Measurements from ENCODE around the gene YIPF4. TPM values are rescaled to one million over a fixed set of nuclear protein-coding genes. Genes with fewer than 3 reads are reported as not detected.

Gene YIPF4
- total RNA-seq, 1 donor: 18.5 TPM

DNA sequence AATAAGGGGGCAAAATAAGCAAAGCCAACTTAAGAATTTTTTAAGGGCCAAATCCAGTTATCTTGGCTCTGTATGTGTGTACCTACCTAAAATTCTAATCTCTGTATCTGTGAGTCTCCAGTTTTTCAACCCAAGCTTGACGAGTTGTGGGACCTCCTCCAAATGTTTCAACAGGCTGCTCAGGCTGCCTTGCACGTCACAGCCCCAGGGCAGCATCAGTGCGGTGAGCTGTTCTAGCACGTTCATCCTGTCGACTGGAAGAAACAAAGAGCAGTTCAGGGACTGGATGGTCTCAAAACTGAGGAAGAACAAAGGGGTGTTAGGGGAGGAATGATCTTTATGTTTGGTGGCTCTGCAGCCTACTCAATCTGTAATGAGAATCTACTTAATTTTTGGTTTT lies 42.4 kb upstream of the YIPF4 start:
- no peak for DNase-seq (ENCODE audit: insufficient read length, low spot score, missing footprints)
- H3K27ac ChIP-seq (ENCODE audit: low read depth, low read length): no peak overlapping the region
- H3K4me2 ChIP-seq (ENCODE audit: insufficient read depth, low read length): no peak overlapping the region
- no peak overlapping the region for H2AFZ ChIP-seq (ENCODE audit: low read length)
- H3K27me3 ChIP-seq (ENCODE audit: insufficient read depth, low read length): no peaks in the 10 kb centered on the region
- TF ChIP-seq, protein P1, sequence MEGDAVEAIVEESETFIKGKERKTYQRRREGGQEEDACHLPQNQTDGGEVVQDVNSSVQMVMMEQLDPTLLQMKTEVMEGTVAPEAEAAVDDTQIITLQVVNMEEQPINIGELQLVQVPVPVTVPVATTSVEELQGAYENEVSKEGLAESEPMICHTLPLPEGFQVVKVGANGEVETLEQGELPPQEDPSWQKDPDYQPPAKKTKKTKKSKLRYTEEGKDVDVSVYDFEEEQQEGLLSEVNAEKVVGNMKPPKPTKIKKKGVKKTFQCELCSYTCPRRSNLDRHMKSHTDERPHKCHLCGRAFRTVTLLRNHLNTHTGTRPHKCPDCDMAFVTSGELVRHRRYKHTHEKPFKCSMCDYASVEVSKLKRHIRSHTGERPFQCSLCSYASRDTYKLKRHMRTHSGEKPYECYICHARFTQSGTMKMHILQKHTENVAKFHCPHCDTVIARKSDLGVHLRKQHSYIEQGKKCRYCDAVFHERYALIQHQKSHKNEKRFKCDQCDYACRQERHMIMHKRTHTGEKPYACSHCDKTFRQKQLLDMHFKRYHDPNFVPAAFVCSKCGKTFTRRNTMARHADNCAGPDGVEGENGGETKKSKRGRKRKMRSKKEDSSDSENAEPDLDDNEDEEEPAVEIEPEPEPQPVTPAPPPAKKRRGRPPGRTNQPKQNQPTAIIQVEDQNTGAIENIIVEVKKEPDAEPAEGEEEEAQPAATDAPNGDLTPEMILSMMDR (IDR thresholded peaks at IDR 0.05; ENCODE audit: extremely low read depth, low read depth, low read length): no peak
- no peaks in the 10 kb centered on the region for H3K36me3 ChIP-seq (ENCODE audit: insufficient read depth, low read length)
- no peaks in the 10 kb centered on the region for H3K4me1 ChIP-seq (ENCODE audit: insufficient read depth, low read length)
- H3K79me2 ChIP-seq (ENCODE audit: insufficient read depth, low read length): no peaks in the 10 kb centered on the region
- no peaks in the 10 kb centered on the region for H4K20me1 ChIP-seq (ENCODE audit: insufficient read depth, low read length)
- H3K9me3 ChIP-seq (ENCODE audit: low read depth, low read length): no peaks in the 10 kb centered on the region
- H3K4me3 ChIP-seq (ENCODE audit: insufficient read depth, low read length): no peak overlapping the region

DNA sequence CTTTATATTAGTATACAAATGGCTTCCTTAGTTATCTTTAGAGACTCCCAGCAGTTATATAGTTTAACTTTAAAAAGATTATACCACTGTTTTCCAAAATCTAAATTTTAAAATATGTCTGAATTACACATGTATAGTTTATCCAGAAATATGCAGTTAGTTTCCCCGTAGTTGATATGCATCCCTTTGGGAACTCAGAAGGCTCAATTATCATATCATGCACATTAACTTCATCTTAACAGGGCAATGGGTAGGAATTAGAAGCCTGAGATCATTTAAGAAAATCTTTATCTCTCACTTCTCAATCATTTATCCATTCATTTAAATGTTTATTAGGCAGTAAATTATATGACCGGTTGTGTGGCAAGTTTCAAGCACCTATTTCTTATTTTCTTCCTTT lies 40.2 kb upstream of the YIPF4 start:
- no peak overlapping the region for H3K4me2 ChIP-seq (ENCODE audit: insufficient read depth, low read length)
- no peaks in the 10 kb centered on the region for H3K4me1 ChIP-seq (ENCODE audit: insufficient read depth, low read length)
- no peak overlapping the region for H3K27ac ChIP-seq (ENCODE audit: low read depth, low read length)
- H3K79me2 ChIP-seq (ENCODE audit: insufficient read depth, low read length): no peaks in the 10 kb centered on the region
- no peaks in the 10 kb centered on the region for H3K27me3 ChIP-seq (ENCODE audit: insufficient read depth, low read length)
- no peaks in the 10 kb centered on the region for H3K36me3 ChIP-seq (ENCODE audit: insufficient read depth, low read length)
- H3K4me3 ChIP-seq (ENCODE audit: insufficient read depth, low read length): no peak overlapping the region
- H2AFZ ChIP-seq (ENCODE audit: low read length): no peak overlapping the region
- TF ChIP-seq, protein P1 (IDR thresholded peaks at IDR 0.05; ENCODE audit: extremely low read depth, low read depth, low read length): no peak
- H3K9me3 ChIP-seq (ENCODE audit: low read depth, low read length): no peaks in the 10 kb centered on the region
- DNase-seq (ENCODE audit: insufficient read length, low spot score, missing footprints): no peak
- H4K20me1 ChIP-seq (ENCODE audit: insufficient read depth, low read length): no peaks in the 10 kb centered on the region

DNA sequence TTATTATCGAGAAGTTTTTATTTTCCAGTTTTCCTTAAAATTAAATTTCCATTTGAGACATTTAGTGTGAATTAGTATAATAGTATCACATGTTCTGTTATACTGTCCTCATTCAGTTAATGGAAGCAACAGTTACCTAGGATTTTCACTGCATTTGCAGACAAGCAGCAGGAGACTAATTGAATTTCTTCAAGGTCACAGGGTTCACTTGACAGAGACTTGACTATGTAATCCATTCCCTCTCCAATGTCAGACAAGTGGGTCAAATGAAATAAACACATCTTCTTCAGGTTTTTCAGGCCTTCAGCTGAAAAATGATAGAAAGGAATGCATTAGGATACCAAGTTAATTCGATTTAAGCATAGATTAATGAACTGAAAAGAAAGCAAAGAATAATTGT lies 39.7 kb upstream of the YIPF4 start:
- no peaks in the 10 kb centered on the region for H3K79me2 ChIP-seq (ENCODE audit: insufficient read depth, low read length)
- no peaks in the 10 kb centered on the region for H3K9me3 ChIP-seq (ENCODE audit: low read depth, low read length)
- H3K4me3 ChIP-seq (ENCODE audit: insufficient read depth, low read length): no peak overlapping the region
- H3K4me1 ChIP-seq (ENCODE audit: insufficient read depth, low read length): no peaks in the 10 kb centered on the region
- TF ChIP-seq, protein P1 (IDR thresholded peaks at IDR 0.05; ENCODE audit: extremely low read depth, low read depth, low read length): no peak
- H4K20me1 ChIP-seq (ENCODE audit: insufficient read depth, low read length): no peaks in the 10 kb centered on the region
- no peak overlapping the region for H3K27ac ChIP-seq (ENCODE audit: low read depth, low read length)
- no peak overlapping the region for H3K4me2 ChIP-seq (ENCODE audit: insufficient read depth, low read length)
- H3K36me3 ChIP-seq (ENCODE audit: insufficient read depth, low read length): no peaks in the 10 kb centered on the region
- H3K27me3 ChIP-seq (ENCODE audit: insufficient read depth, low read length): no peaks in the 10 kb centered on the region
- H2AFZ ChIP-seq (ENCODE audit: low read length): no peak overlapping the region
- no peak for DNase-seq (ENCODE audit: insufficient read length, low spot score, missing footprints)

DNA sequence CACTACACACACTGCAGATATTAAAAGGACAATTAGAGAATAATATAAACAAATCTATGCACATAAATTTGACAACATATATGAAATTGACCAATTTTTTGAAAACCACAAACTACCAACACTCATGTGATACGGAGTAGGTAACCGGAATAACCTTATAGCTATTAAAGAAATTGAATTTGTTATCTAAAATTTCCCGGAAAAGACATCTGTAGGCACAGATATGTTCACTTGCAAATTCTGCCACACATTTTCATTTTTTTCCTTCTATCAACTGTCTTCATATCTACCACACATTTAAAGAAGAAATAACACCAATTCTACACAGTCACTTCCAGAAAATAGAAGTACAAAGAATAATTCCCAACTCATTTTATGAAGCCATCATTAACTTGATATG lies 35.4 kb upstream of the YIPF4 start:
- Histone ChIP-seq H2AFZ (ENCODE audit: low read length) (no peak overlapping the region), H3K27me3 (ENCODE audit: insufficient read depth, low read length) (no peaks in the 10 kb centered on the region), H3K9me3 (ENCODE audit: low read depth, low read length) (no peaks in the 10 kb centered on the region), H3K36me3 (ENCODE audit: insufficient read depth, low read length) (no peaks in the 10 kb centered on the region), H3K79me2 (ENCODE audit: insufficient read depth, low read length) (no peaks in the 10 kb centered on the region), H3K4me2 (ENCODE audit: insufficient read depth, low read length) (no peak overlapping the region), H3K4me3 (ENCODE audit: insufficient read depth, low read length) (no peak overlapping the region), H4K20me1 (ENCODE audit: insufficient read depth, low read length) (no peaks in the 10 kb centered on the region), H3K4me1 (ENCODE audit: insufficient read depth, low read length) (no peaks in the 10 kb centered on the region), H3K27ac (ENCODE audit: low read depth, low read length) (no peak overlapping the region)
- no peak for DNase-seq (ENCODE audit: insufficient read length, low spot score, missing footprints)
- TF ChIP-seq, protein P1 (IDR thresholded peaks at IDR 0.05; ENCODE audit: extremely low read depth, low read depth, low read length): no peak
